AG04449 (cell line): ENCODE data around the gene RBSN.

Experiments
- CTCF ChIA-PET: fragments of 350-600 bp; formaldehyde crosslinking; extraction: SDS; loops from one replicate; lab custom pipeline; 2021; ENCODE audit warnings: antibody characterized with exemption; lab: Yijun Ruan, JAX
- POLR2A ChIA-PET: fragments of 400-600, 350-600 bp; formaldehyde crosslinking; extraction: SDS; loops from one replicate; lab custom pipeline; 2020; ENCODE audit warnings: antibody characterized with exemption, inconsistent platforms; lab: Yijun Ruan, JAX
- DNase-seq: peaks from one replicate; pipeline ENCODE4 v3.0.0-alpha.2; 2010; ENCODE audit warnings: low read depth, low spot score
- H3K4me3 ChIP-seq: 2 replicates; pipeline ENCODE4 v1.5.1; 2011; ENCODE audit warnings: low read depth, mild to moderate bottlenecking, control low read depth, low read length
- TF ChIP-seq, protein P1 (sequence below): IDR thresholded peaks from one replicate; pipeline ENCODE4 v1.5.1; 2011; ENCODE audit warnings: mild to moderate bottlenecking, moderate library complexity, low read length, control low read depth, inconsistent platforms; ENCODE audit not compliant: insufficient read depth; ENCODE audit errors: missing control alignments

The RBSN gene

DNA sequence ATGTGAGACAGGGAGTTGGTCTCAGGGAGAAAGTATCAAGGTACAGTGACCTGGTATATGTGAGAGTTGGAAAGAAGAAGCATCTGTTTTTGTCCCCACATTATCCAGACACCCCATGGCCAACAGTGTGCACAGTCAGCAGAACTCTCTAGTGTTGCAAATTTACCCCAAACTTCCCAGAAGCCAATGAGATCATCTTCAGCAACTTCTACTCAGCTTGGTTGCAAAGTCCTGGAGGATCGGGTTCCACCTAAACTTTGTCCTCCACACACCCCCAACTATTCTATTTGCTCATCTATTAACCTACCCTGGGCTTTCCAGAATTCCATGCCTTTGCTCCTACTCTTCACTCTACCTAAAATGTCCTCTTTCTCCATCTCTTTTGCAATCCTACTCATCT is 15.7 kb downstream of the RBSN start:
- TF ChIP-seq, protein P1, sequence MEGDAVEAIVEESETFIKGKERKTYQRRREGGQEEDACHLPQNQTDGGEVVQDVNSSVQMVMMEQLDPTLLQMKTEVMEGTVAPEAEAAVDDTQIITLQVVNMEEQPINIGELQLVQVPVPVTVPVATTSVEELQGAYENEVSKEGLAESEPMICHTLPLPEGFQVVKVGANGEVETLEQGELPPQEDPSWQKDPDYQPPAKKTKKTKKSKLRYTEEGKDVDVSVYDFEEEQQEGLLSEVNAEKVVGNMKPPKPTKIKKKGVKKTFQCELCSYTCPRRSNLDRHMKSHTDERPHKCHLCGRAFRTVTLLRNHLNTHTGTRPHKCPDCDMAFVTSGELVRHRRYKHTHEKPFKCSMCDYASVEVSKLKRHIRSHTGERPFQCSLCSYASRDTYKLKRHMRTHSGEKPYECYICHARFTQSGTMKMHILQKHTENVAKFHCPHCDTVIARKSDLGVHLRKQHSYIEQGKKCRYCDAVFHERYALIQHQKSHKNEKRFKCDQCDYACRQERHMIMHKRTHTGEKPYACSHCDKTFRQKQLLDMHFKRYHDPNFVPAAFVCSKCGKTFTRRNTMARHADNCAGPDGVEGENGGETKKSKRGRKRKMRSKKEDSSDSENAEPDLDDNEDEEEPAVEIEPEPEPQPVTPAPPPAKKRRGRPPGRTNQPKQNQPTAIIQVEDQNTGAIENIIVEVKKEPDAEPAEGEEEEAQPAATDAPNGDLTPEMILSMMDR = no peak
- CTCF ChIA-PET = interaction anchor here (1.3 to 1.5 kb wide), 2 partner anchors 12 to 25 kb away, joined by 3 to 5 read pairs; no protein-coding TSS in a partner anchor
- H3K4me3 ChIP-seq = no peak overlapping the region
- POLR2A ChIA-PET = no interaction called here
- DNase-seq = no peak

DNA sequence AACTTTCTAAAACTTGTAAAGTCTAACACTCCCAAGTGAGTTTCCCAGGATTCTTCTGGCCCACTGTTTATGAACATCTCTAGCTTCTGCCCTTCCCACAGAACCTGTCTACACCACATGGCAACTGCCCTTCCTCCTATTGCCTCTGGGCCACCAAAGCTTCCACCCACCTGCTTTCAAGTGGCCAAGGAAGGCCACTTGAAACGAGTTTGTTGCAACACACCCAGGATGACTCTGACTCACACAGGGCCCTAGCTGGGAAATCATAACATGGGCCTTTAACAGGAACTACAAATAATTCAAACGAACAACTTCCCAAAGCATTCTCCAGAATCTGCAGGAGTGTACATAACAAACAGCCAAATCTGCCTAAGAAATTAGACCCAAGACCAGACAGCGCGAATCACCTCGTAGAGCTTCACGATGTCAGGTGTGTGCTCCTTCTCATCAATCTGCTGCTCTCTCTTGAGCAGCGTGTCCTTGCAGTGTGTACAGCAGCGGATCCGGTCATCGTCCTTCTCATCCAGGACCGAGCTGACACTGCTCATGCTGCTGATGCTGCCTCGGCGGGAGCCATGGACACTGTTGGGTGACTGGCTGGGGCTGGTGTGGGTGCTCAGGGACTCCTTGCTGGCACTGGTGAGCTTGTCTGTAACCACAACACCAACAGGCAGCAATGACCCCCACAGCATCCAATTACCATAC is 16.8 kb downstream of the RBSN start:
- no peak for DNase-seq
- POLR2A ChIA-PET = no interaction called here
- CTCF ChIA-PET = interaction anchor here (1.3 to 1.5 kb wide), 2 partner anchors 13 to 26 kb away, joined by 3 to 5 read pairs; no protein-coding TSS in a partner anchor
- no peak overlapping the region for H3K4me3 ChIP-seq
- TF ChIP-seq, protein P1 = no peak

DNA sequence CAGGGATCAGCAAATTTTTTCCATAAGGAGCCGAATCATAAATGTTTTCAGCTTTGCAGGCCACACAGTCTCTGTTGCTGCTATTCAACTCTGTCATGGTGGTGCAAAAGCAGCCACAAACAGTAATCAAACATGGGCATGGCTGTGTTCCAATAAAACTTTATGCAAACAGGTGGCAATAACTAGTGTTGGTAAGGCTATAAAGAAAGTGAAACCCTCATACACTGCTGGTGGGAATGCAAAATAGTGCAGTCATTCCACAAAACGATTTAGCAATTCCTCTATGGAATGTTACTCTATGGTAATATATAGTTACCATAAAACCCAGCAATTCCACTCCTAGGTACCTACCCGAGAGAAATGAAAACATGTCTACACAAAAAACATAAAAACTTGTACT is 19.9 kb downstream of the RBSN start:
- ChIA-PET POLR2A (no interaction called here), CTCF (no interaction called here)
- TF ChIP-seq, protein P1 = no peak
- H3K4me3 ChIP-seq = no peak overlapping the region
- no peak for DNase-seq

DNA sequence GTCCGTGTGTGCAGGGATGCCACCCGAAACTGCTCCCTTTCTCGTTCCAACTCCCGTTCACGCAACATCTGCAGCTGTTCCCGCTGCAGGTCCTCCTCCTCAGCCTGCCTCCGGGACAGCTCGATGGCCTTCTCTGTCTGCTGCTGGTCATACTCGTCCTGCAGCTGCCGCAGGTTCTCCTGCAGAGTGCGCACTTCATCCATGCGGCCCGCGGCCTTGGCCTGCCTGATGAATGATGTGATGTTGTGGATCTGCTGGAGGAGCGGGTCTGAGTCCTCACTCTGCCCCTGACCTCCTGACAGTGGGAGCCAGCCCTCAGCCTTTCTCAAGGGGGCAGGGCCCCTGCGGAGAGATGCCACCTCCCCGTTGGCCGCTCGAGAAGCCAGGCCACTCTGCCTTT is 24.4 kb downstream of the RBSN start:
- ChIA-PET POLR2A (no interaction called here), CTCF (no interaction called here)
- TF ChIP-seq, protein P1 = no peak
- no peak overlapping the region for H3K4me3 ChIP-seq
- no peak for DNase-seq

DNA sequence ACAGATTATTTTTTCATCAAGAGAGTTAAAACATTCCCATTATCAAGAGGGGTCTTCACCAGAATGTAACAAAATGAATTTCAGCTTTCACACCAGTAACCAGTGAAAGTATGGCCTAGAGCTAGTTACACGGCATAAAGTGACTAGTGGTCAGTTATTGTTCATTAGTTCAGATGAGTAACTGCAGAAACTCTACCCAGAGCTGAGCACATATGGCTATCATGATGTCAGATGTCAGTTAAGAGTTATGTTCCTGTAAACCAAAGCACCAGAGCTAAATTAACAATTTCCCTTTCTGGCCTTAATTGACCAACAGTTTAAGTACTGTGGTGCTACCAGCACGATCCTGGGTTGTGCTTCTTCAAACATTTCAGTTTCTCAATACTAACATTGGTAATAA is 27.2 kb downstream of the RBSN start:
- DNase-seq = no peak
- POLR2A ChIA-PET = no interaction called here
- CTCF ChIA-PET = interaction anchor here (0.7 to 0.9 kb wide), 2 partner anchors 22 to 148 kb away, joined by 3 to 4 read pairs; no protein-coding TSS in a partner anchor
- no peak overlapping the region for H3K4me3 ChIP-seq
- TF ChIP-seq, protein P1 = no peak

DNA sequence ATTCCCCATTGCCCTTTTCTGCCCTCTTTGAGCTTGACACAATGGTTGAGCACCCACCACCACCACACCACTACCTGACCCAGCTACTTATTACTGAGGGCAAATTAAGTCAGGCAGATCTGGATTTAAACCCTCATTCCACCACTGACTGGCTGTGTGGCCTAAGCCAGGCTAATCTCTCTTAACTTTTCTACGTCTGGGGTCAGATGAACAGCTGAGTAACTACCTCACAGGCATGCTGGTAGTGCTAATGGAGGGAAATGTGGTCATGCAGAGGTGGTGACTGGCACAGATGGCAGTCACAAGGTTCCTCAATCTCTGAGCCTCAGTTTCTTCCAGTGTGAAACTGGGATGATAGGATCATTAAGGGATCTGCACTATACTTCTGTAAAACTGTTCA is 29.5 kb downstream of the RBSN start:
- DNase-seq = no peak
- no peak overlapping the region for H3K4me3 ChIP-seq
- TF ChIP-seq, protein P1 = no peak
- POLR2A ChIA-PET = no interaction called here
- CTCF ChIA-PET = interaction anchor here (1.2 to 1.9 kb wide), 5 partner anchors 8 to 148 kb away, joined by 3 to 6 read pairs (median 4); no protein-coding TSS in a partner anchor
